ENCODE data around the gene TBXA2R.

GRCh38 chr19:3578390-3578789 is 28.3 kb downstream of the TBXA2R start:
- no peak for TF ChIP-seq CTCF (IDR thresholded peaks at IDR 0.05; ENCODE audit: low read depth, low read length, missing input control)
- TF ChIP-seq SP1 (IDR thresholded peaks at IDR 0.05): no peak
- no peak for TF ChIP-seq REST (IDR thresholded peaks at IDR 0.05)
- TF ChIP-seq TAF1 (conservative IDR thresholded peaks at IDR 0.05): no peak
- no peak for TF ChIP-seq GABPA (IDR thresholded peaks at IDR 0.05 in 1 of 2, conservative IDR thresholded peaks at IDR 0.05 in 1 of 2)
- TF ChIP-seq EGR1 (IDR thresholded peaks at IDR 0.05; ENCODE audit: low read depth in 2 of 2): no peak
- TF ChIP-seq MAX (IDR thresholded peaks at IDR 0.05): no peak
- TF ChIP-seq YY1 (IDR thresholded peaks at IDR 0.05): no peak
- TF ChIP-seq HNF4G (IDR thresholded peaks at IDR 0.05): no peak

Measured in liver (tissue), 3 donors.